ENCODE results near the gene INHBE.
A peak's percentile ranks its signal among the peaks of the same experiment; 100 is the strongest.

DNA sequence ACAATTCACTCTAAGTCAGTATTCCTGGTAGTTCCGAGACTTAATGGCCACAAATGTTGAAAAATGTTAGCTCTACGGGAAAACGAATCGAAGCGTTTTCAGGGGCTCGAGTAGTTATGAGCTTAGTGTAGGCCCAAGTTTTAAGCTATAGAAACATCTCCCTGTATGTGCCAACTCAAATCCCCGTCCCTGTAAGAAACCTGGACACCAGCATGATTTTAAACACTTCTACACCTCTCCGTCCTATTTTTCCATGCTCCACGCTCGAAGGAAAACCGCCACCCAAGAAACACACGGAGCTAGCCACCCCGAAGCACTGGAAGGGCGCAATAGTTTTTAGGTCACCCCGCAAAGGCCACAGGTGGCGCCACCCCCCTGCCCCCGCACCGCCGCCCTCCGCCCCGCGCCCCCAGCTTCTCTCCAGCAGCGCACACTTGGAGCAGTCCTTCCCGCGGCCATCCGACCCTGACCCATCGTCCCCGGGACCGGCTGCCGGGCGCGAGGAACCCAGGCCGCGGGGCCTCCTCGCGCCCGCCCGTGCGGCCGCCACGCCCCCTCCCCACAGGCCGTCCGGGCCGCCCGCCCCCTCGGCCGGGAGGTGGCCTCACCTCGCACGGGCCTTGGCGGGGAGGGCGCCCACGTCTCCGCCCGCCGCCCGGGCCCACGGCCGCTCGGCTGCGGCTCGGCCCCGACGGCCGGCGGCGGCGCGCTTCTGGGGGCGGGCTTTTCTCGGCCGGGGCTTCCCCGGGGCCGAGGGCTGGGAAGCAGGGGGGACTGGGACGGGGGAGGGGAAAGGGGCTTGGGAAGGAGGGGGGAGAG is 24.8 kb upstream of the INHBE start:
- TF ChIP-seq, protein P1, sequence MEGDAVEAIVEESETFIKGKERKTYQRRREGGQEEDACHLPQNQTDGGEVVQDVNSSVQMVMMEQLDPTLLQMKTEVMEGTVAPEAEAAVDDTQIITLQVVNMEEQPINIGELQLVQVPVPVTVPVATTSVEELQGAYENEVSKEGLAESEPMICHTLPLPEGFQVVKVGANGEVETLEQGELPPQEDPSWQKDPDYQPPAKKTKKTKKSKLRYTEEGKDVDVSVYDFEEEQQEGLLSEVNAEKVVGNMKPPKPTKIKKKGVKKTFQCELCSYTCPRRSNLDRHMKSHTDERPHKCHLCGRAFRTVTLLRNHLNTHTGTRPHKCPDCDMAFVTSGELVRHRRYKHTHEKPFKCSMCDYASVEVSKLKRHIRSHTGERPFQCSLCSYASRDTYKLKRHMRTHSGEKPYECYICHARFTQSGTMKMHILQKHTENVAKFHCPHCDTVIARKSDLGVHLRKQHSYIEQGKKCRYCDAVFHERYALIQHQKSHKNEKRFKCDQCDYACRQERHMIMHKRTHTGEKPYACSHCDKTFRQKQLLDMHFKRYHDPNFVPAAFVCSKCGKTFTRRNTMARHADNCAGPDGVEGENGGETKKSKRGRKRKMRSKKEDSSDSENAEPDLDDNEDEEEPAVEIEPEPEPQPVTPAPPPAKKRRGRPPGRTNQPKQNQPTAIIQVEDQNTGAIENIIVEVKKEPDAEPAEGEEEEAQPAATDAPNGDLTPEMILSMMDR (IDR thresholded peaks at IDR 0.05 in 4 of 5, conservative IDR thresholded peaks at IDR 0.05 in 1 of 5): peak in 2 of 5 experiments; percentile 32 to 38
- no peak for TF ChIP-seq POLR2A (IDR thresholded peaks at IDR 0.05)

All from gastrocnemius medialis (tissue), 4 donors.